ENCODE data around the gene ARMH3. TPM values are rescaled to one million over a fixed set of nuclear protein-coding genes. Genes with fewer than 3 reads are reported as not detected.

Gene ARMH3
- total and polyA plus RNA-seq, 10 of the 15 experiments (the other 5 are each of a cell fraction or from before 2014, with no cell fraction given) = 13.0 to 33.0 (median 16.4) TPM

DNA sequence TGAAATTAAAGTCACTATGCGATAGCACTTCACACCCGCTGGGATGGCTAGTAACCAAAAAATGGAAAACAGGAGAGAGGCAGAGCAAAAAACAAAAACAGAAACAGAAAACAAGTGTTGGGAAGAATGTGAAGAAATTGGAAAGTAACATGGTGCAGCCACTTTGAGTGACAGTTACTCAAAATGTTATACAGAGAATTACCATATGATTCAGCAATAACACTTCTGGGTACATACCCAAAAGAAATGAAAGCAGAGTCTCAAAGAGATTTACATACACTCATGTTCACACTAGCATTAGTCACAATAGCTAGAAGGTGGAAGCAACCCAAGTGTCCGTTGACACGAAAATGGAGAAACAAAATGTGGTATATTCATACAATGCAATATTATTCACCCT, 123.8 kb downstream of the ARMH3 start:
- Histone ChIP-seq H3K9me3 (replicated peaks; ENCODE audit: control insufficient read depth, insufficient read depth, low read length) (no peaks in the 10 kb centered on the region), H3K4me2 (ENCODE audit: control insufficient read depth, insufficient read depth) (no peak overlapping the region), H3K79me2 (ENCODE audit: control insufficient read depth, insufficient read depth, low read length) (no peaks in the 10 kb centered on the region), H3K4me1 (ENCODE audit: control insufficient read depth, insufficient read depth, low read length) (no peaks in the 10 kb centered on the region), H3K9ac (ENCODE audit: control insufficient read depth, insufficient read depth, low read length) (no peak overlapping the region), H2AFZ (ENCODE audit: control insufficient read depth, low read depth, low read length) (no peak overlapping the region), H3K27ac (ENCODE audit: control insufficient read depth, insufficient read depth) (no peak overlapping the region), H3K4me3 (no peak overlapping the region), H3K27me3 (replicated peaks in 1 of 2; ENCODE audit: control insufficient read depth in 2 of 2, insufficient read depth in 2 of 2, low read length in 1 of 2) (no peaks in the 10 kb centered on the region), H3K36me3 (ENCODE audit: control insufficient read depth in 2 of 2, insufficient read depth in 2 of 2, low read length in 1 of 2) (no peaks in the 10 kb centered on the region; a peak in 1 of 4 replicates), H4K20me1 (ENCODE audit: control insufficient read depth, insufficient read depth) (no peaks in the 10 kb centered on the region)
- TF ChIP-seq, protein P1, sequence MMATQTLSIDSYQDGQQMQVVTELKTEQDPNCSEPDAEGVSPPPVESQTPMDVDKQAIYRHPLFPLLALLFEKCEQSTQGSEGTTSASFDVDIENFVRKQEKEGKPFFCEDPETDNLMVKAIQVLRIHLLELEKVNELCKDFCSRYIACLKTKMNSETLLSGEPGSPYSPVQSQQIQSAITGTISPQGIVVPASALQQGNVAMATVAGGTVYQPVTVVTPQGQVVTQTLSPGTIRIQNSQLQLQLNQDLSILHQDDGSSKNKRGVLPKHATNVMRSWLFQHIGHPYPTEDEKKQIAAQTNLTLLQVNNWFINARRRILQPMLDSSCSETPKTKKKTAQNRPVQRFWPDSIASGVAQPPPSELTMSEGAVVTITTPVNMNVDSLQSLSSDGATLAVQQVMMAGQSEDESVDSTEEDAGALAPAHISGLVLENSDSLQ (IDR thresholded peaks at IDR 0.05) = peak; percentile 88
- no peak for TF ChIP-seq NFYB (IDR thresholded peaks at IDR 0.05; ENCODE audit: insufficient read depth, low read depth, low read length)
- 52% methylated on average over 4 of the region's 4 CpGs for WGBS (ENCODE audit: insufficient coverage, insufficient replicate concordance, low lambda C conversion rate, missing lambda C conversion rate)
- BruUV-seq (replicated peaks) = no TSS peak
- no peak for DNase-seq (ENCODE audit: low read depth, low spot score)
- ATAC-seq = no peak; the same call in 2 of the 3 replicates
- intact Hi-C loops (cut with micrococcal nuclease; ENCODE audit: unreplicated experiment) (no loop called here), in situ Hi-C loops (cut with MboI) (no loop called here)
- RAD21 ChIA-PET (ENCODE audit: unreplicated experiment) = interaction anchor here (0.8 to 1.3 kb wide), 2 partner anchors 17 to 78 kb away, joined by 3 to 5 read pairs; no protein-coding TSS in a partner anchor
- SMC1A ChIA-PET (ENCODE audit: uncharacterized antibody, unreplicated experiment) = interaction anchor here (1.2 to 1.3 kb wide), 2 partner anchors 22 to 30 kb away, joined by 3 to 5 read pairs; no protein-coding TSS in a partner anchor
- POLR2A ChIA-PET = interaction anchor here (0.5 kb wide), 1 partner anchor 1554 kb away, joined by 3 read pairs; no protein-coding TSS in a partner anchor
- FAIRE-seq = no peak
- CTCF ChIA-PET = interaction anchor here (1.2 to 2.8 kb wide), 4 partner anchors 8 to 78 kb away, joined by 3 to 9 read pairs (median 8); no protein-coding TSS in a partner anchor

DNA sequence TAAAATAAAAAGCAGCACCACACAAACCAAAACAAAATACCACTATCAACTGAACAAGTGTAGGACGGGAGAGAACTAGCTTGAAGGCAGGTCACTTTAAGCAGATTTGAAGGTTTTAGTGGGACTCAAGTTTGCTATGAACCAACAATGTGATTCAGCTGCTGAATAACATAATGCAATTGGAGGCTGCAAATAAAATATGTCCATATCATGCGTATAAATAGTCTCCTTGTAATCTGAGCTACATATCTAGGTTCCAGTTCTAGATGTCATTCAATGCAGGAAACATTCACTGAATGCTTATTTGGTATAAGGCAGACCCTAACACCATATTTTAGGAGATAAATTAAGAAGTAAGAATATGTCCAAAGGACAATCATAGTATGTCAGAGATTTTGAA, 130.9 kb downstream of the ARMH3 start:
- FAIRE-seq = no peak
- no peak overlapping the region for H2AFZ ChIP-seq (ENCODE audit: control insufficient read depth, low read depth, low read length)
- H3K4me1 ChIP-seq (ENCODE audit: control insufficient read depth, insufficient read depth, low read length) = peaks cover 3% of the 10 kb centered on the region; the same call in 1 of the 2 replicates
- CTCF ChIA-PET = interaction anchor here (3.0 to 3.6 kb wide), 4 partner anchors 8 to 84 kb away, joined by 7 to 13 read pairs (median 12); no protein-coding TSS in a partner anchor
- no peak for DNase-seq (ENCODE audit: low read depth, low spot score)
- in situ Hi-C loops (cut with MboI) = no loop called here
- no TSS peak for BruUV-seq (replicated peaks)
- H3K36me3 ChIP-seq (ENCODE audit: control insufficient read depth in 2 of 2, insufficient read depth in 2 of 2, low read length in 1 of 2) = no peaks in the 10 kb centered on the region; a peak in 1 of 4 replicates
- intact Hi-C loops (cut with micrococcal nuclease; ENCODE audit: unreplicated experiment) = no loop called here
- H4K20me1 ChIP-seq (ENCODE audit: control insufficient read depth, insufficient read depth) = no peaks in the 10 kb centered on the region
- no peak overlapping the region for H3K27ac ChIP-seq (ENCODE audit: control insufficient read depth, insufficient read depth)
- ATAC-seq = no peak
- no peaks in the 10 kb centered on the region for H3K79me2 ChIP-seq (ENCODE audit: control insufficient read depth, insufficient read depth, low read length)
- H3K4me2 ChIP-seq (ENCODE audit: control insufficient read depth, insufficient read depth) = no peak overlapping the region
- POLR2A ChIA-PET = interaction anchor here (0.6 to 3.2 kb wide), 4 partner anchors 10 to 44 kb away, joined by 3 to 14 read pairs (median 5); no protein-coding TSS in a partner anchor
- RAD21 ChIA-PET (ENCODE audit: unreplicated experiment) = interaction anchor here (0.8 to 4.4 kb wide), 8 partner anchors 15 to 85 kb away, joined by 3 to 31 read pairs (median 6); no protein-coding TSS in a partner anchor
- H3K9me3 ChIP-seq (replicated peaks; ENCODE audit: control insufficient read depth, insufficient read depth, low read length) = no peaks in the 10 kb centered on the region
- SMC1A ChIA-PET (ENCODE audit: uncharacterized antibody, unreplicated experiment) = interaction anchor here (0.7 to 4.3 kb wide), 6 partner anchors 21 to 83 kb away, joined by 3 to 37 read pairs (median 10); no protein-coding TSS in a partner anchor
- H3K27me3 ChIP-seq (replicated peaks in 1 of 2; ENCODE audit: control insufficient read depth in 2 of 2, insufficient read depth in 2 of 2, low read length in 1 of 2) = no peaks in the 10 kb centered on the region
- 95% methylated on average over 2 of the region's 2 CpGs for WGBS (ENCODE audit: insufficient coverage, insufficient replicate concordance, low lambda C conversion rate, missing lambda C conversion rate)
- no peak overlapping the region for H3K4me3 ChIP-seq
- no peak overlapping the region for H3K9ac ChIP-seq (ENCODE audit: control insufficient read depth, insufficient read depth, low read length)
- TF ChIP-seq CEBPB (IDR thresholded peaks at IDR 0.05; ENCODE audit: borderline replicate concordance in 1 of 2, low read depth in 2 of 2, low read length in 2 of 2) (no peak), SMC3 (IDR thresholded peaks at IDR 0.05; ENCODE audit: borderline replicate concordance, low read length) (no peak), E2F8 (IDR thresholded peaks at IDR 0.05; ENCODE audit: low read depth, partially characterized antibody) (no peak), RBBP5 (conservative IDR thresholded peaks at IDR 0.05) (no peak), IRF4 (IDR thresholded peaks at IDR 0.05; ENCODE audit: low read depth, low read length) (no peak), TBL1XR1 (IDR thresholded peaks at IDR 0.05; ENCODE audit: low read depth, low read length) (no peak), ATF7 (IDR thresholded peaks at IDR 0.05; ENCODE audit: low read depth) (no peak), IKZF1 (conservative IDR thresholded peaks at IDR 0.05) (no peak), CBX3 (IDR thresholded peaks at IDR 0.05; ENCODE audit: borderline replicate concordance, low read depth) (no peak)
- TF ChIP-seq, protein P2, sequence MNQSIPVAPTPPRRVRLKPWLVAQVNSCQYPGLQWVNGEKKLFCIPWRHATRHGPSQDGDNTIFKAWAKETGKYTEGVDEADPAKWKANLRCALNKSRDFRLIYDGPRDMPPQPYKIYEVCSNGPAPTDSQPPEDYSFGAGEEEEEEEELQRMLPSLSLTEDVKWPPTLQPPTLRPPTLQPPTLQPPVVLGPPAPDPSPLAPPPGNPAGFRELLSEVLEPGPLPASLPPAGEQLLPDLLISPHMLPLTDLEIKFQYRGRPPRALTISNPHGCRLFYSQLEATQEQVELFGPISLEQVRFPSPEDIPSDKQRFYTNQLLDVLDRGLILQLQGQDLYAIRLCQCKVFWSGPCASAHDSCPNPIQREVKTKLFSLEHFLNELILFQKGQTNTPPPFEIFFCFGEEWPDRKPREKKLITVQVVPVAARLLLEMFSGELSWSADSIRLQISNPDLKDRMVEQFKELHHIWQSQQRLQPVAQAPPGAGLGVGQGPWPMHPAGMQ (IDR thresholded peaks at IDR 0.05; ENCODE audit: borderline replicate concordance) = no peak
